ENCODE measurements around the gene UBE2U.

The UBE2U gene

GRCh38 chr1:64229307-64229706, 25.9 kb downstream of the UBE2U start (continued):
- TF ChIP-seq, protein P1, sequence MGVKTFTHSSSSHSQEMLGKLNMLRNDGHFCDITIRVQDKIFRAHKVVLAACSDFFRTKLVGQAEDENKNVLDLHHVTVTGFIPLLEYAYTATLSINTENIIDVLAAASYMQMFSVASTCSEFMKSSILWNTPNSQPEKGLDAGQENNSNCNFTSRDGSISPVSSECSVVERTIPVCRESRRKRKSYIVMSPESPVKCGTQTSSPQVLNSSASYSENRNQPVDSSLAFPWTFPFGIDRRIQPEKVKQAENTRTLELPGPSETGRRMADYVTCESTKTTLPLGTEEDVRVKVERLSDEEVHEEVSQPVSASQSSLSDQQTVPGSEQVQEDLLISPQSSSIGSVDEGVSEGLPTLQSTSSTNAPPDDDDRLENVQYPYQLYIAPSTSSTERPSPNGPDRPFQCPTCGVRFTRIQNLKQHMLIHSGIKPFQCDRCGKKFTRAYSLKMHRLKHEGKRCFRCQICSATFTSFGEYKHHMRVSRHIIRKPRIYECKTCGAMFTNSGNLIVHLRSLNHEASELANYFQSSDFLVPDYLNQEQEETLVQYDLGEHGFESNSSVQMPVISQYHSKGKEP (tag by site-specific recombination; IDR thresholded peaks at IDR 0.05): peak; percentile 99
- peak; percentile 68 for TF ChIP-seq ZBTB17 (tag by site-specific recombination; IDR thresholded peaks at IDR 0.05)
- TF ChIP-seq ZNF16 (tag by site-specific recombination; IDR thresholded peaks at IDR 0.05; ENCODE audit: low read depth): no peak
- TF ChIP-seq ZIC2 (tag by site-specific recombination; IDR thresholded peaks at IDR 0.05): no peak
- TF ChIP-seq GLI4 (tag by site-specific recombination; IDR thresholded peaks at IDR 0.05): no peak
- TF ChIP-seq ZNF292 (tag by site-specific recombination; IDR thresholded peaks at IDR 0.05; ENCODE audit: borderline replicate concordance, low read depth): no peak
- TF ChIP-seq OSR2 (tag by site-specific recombination; IDR thresholded peaks at IDR 0.05): peak; percentile 97
- no peak for TF ChIP-seq ZNF707 (tag by site-specific recombination; IDR thresholded peaks at IDR 0.05)
- peak; percentile 19; the same call in 1 of the 2 replicates for TF ChIP-seq GLIS1 (tag by site-specific recombination; IDR thresholded peaks at IDR 0.05)
- TF ChIP-seq ZBTB6 (tag by site-specific recombination; IDR thresholded peaks at IDR 0.05): peak; percentile 79
- no peak for TF ChIP-seq ZNF558 (tag by site-specific recombination; IDR thresholded peaks at IDR 0.05)
- TF ChIP-seq ZNF239 (tag by site-specific recombination; IDR thresholded peaks at IDR 0.05): no peak
- no peak for TF ChIP-seq ZNF214 (tag by site-specific recombination; IDR thresholded peaks at IDR 0.05; ENCODE audit: borderline replicate concordance)
- no peak for TF ChIP-seq ZNF768 (tag by site-specific recombination; IDR thresholded peaks at IDR 0.05)
- TF ChIP-seq BCL6B (tag by site-specific recombination; IDR thresholded peaks at IDR 0.05): no peak
- TF ChIP-seq ZNF37A (tag by site-specific recombination; IDR thresholded peaks at IDR 0.05): no peak
- no peak for TF ChIP-seq ZNF132 (tag by site-specific recombination; IDR thresholded peaks at IDR 0.05; ENCODE audit: borderline replicate concordance)
- TF ChIP-seq ZNF223 (tag by site-specific recombination; IDR thresholded peaks at IDR 0.05): no peak
- TF ChIP-seq, protein P2, sequence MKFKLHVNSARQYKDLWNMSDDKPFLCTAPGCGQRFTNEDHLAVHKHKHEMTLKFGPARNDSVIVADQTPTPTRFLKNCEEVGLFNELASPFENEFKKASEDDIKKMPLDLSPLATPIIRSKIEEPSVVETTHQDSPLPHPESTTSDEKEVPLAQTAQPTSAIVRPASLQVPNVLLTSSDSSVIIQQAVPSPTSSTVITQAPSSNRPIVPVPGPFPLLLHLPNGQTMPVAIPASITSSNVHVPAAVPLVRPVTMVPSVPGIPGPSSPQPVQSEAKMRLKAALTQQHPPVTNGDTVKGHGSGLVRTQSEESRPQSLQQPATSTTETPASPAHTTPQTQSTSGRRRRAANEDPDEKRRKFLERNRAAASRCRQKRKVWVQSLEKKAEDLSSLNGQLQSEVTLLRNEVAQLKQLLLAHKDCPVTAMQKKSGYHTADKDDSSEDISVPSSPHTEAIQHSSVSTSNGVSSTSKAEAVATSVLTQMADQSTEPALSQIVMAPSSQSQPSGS (tag by site-specific recombination; IDR thresholded peaks at IDR 0.05; ENCODE audit: low read depth): 0 out of 2 replicates have a peak, but pooled peaks have one; percentile 29
- TF ChIP-seq ZNF211 (tag by site-specific recombination; IDR thresholded peaks at IDR 0.05; ENCODE audit: low read depth): no peak
- no peak for TF ChIP-seq ZNF341 (tag by site-specific recombination; IDR thresholded peaks at IDR 0.05; ENCODE audit: low read depth)
- TF ChIP-seq GFI1B (tag by site-specific recombination; IDR thresholded peaks at IDR 0.05): peak; percentile 69; the same call in 1 of the 2 replicates
- TF ChIP-seq ZNF23 (tag by site-specific recombination; IDR thresholded peaks at IDR 0.05; ENCODE audit: borderline replicate concordance): no peak
- TF ChIP-seq, protein P3, sequence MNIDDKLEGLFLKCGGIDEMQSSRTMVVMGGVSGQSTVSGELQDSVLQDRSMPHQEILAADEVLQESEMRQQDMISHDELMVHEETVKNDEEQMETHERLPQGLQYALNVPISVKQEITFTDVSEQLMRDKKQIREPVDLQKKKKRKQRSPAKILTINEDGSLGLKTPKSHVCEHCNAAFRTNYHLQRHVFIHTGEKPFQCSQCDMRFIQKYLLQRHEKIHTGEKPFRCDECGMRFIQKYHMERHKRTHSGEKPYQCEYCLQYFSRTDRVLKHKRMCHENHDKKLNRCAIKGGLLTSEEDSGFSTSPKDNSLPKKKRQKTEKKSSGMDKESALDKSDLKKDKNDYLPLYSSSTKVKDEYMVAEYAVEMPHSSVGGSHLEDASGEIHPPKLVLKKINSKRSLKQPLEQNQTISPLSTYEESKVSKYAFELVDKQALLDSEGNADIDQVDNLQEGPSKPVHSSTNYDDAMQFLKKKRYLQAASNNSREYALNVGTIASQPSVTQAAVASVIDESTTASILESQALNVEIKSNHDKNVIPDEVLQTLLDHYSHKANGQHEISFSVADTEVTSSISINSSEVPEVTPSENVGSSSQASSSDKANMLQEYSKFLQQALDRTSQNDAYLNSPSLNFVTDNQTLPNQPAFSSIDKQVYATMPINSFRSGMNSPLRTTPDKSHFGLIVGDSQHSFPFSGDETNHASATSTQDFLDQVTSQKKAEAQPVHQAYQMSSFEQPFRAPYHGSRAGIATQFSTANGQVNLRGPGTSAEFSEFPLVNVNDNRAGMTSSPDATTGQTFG (tag by site-specific recombination; IDR thresholded peaks at IDR 0.05; ENCODE audit: borderline replicate concordance): no peak; the same call in 1 of the 2 replicates
- TF ChIP-seq REST (tag by site-specific recombination; IDR thresholded peaks at IDR 0.05): no peak
- no peak for TF ChIP-seq ZNF555 (tag by site-specific recombination; conservative IDR thresholded peaks at IDR 0.05)
- TF ChIP-seq ZNF24 (tag by site-specific recombination; IDR thresholded peaks at IDR 0.05): peak; percentile 85
- TF ChIP-seq YY2 (tag by site-specific recombination; IDR thresholded peaks at IDR 0.05): no peak
- TF ChIP-seq ZNF544 (tag by site-specific recombination; IDR thresholded peaks at IDR 0.05): no peak
- peak; percentile 85 for TF ChIP-seq GLI2 (tag by site-specific recombination; IDR thresholded peaks at IDR 0.05; ENCODE audit: borderline replicate concordance, low read depth)
